HG02970 (cell line): ENCODE measurements around the gene FBXL16.
A peak's percentile ranks its signal among the peaks of the same experiment; 100 is the strongest.
"Not testable (repeated sequence)": the region's sequence is repeated elsewhere in the genome, so short reads cannot be mapped to it uniquely, and the experiment has no call there.

Source experiments
- ATAC-seq: cut with Tn5 transposase; IDR thresholded peaks from one replicate; pipeline ENCODE4 v1.9.1; 2021; ENCODE audit warnings: mild to moderate bottlenecking, moderate library complexity, moderate number of reproducible peaks; ENCODE audit not compliant: unreplicated experiment, low FRiP score

Gene FBXL16

DNA sequence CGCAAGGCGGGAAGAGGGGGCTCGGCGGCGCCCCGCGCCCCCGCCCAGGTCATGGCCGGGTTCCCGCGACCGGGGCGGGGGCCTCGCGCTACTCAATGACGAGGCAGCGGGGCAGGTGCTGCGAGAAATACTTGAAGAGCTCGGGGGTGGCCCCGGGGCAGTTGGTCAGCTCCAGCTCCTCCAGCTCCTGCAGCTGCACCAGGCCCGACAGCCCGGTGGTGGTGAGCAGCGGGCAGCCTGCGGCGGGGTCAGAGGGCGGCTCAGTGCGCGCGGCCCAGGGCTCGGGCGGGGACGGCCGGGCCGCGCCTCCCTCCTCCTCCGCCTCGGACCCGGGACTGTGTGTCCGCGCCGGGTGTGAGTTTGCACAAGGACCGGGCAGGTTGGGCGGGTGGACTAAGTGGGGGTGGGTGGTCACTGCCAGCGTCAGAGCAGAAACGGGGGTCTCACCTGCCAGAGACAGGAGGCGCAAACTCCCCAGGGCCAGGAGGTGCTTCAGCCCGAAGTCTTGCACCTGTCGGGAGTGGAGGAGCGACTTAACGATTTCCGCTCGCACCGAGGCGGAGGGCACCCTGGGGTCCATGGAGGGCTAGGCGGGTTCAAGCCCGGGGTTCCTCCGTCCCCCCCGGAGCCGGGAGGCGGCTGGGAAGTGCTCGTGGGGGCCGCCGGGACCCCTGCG, 11.3 kb downstream of the FBXL16 start:
- ATAC-seq: no peak

DNA sequence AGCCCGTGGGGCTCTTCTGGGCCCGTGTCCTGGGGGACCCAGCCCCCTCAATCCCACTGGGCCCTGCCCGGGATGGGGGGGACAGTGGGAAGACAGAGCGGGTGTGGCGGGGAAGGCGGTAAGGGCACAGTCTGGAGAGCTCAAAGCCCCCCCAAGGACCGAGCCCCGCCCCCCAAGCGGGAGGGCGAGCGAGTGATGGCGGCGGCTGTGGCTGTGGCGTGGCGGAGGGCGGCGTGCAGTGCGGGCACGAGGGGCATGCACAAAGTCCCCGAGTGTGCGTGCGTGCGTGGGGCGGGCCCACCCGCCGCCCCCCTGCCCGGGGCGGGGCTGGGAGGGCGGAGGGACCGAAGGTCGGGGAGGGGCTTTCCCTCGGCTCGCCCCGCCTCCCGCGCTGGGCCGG, 11.8 kb downstream of the FBXL16 start:
- no peak for ATAC-seq

DNA sequence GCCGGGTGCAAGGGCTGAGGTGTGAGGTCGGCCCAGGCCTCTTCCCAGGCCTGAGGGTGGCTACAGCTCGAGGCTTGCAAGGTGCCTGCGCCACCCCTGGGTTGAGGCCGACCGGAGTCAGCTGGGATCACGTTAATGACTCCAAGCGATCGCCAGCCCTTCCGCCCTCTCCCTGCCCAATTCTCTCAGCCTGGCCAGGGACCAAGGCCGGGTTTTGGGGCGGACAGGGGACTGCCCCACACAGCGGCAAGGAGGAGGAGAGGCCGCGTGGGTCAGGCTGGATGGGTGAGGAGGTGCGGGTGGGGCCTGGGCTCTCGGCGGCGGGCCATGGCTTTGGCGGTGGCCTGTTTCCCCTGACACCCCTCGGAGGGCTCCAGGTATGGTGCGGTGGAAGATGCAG, 12.2 kb downstream of the FBXL16 start:
- ATAC-seq: no peak

DNA sequence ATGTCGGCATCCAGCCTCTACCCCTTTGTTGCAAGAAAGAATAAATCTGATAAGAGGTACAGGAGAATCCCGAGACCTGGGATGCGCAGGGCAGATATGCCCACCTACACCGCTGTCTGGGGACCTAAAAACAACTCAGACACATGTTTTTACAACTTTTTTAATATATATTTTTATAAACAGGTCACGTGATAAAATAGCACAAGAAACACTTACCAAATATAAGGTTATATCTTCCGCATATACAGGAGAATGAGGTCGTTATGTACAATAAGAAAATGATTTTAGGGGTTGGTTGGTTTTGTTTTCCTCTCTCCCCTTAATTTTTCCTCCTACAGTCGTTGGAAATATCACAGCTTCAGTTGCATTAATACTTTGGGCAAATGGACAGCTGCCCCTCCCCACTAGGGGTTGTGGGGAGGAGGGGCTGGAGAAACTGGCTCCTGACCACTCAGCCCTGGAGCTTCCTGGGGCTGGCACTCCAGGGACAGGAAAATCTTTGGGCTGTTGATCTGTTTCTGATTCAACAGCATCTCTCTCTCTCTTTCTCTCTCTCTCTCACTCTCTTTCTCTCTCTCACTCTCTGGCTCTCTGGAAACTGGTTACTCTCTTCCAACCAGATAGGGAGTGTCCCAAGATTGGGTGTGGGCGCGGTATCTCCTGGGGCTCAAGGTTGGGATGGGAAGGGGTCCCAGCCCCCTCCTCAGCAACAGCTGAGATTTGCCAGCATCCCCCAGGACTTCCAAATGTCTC, 13.1 kb downstream of the FBXL16 start:
- ATAC-seq: no peak

DNA sequence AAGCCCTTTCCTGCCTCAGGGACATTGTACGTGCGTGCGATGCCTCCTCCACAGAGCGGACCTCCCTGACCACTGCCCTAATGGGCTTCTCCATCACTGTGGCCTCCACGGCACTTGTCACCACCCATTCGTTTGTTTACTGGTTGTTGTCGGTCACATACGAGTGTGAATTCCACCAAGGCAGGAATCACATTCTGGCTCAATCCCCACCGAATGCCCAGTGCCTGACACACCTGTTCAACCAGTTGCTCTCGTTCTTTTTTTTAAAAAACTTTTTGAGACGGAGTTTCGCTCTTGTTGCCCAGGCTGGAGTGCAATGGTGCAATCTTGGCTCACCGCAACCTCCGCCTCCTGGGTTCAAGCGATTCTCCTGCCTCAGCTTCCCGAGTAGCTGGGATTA, 14.4 kb downstream of the FBXL16 start:
- not testable (repeated sequence) for ATAC-seq

DNA sequence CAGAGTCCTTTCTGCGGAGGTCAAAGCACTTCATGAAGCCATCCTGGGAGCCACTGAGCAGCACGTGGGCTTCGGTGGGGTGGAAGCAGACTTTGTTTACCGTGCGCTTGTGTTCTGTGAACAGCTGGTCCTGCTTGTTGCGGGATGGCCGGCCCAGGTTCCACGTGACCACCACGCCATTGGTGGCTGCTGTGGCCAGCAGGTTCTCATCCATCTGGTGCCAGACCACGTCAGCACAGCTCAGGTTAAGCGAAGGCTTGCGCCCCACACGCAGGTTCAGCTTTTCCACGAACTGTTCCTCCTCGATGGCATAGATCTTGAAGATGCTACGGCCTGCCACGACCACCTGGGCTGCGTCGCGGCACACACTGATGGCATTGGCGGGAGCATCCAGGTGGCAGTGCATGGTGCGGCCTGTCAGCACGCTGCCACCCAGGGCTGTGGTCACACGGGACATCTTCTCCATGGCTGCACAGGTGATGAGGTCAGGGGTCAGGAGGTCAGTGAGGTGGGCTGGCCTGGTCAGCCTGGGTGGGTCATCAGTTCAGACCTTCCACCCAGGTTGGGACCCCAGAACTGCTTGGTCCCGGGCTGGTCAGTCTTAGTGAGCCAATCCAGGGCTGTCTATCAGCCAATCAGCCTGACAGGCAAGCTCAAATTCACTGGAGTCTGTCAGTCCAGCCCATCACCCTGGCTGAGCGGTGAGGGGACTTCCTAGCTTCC, 16.3 kb downstream of the FBXL16 start:
- ATAC-seq: no peak

DNA sequence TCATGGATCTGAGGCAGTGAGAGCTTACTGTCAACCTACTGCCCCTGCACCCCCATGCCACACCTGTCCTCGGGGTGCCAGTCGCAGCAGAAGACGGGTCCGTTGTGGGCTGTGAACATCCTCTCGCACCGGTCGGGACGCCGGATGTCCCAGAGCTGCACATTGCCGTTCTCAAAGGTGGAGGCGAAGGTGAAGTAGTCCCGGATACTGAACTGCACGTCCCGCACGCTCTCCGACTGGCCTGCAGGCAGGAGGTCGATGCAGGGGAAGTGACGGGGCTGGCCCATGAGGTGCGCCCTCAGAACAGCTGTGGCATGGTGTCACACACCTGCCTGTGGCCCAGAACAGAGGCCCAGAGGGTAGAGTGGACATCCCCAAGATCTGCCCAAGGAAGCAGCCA, 18.1 kb downstream of the FBXL16 start:
- no peak for ATAC-seq

DNA sequence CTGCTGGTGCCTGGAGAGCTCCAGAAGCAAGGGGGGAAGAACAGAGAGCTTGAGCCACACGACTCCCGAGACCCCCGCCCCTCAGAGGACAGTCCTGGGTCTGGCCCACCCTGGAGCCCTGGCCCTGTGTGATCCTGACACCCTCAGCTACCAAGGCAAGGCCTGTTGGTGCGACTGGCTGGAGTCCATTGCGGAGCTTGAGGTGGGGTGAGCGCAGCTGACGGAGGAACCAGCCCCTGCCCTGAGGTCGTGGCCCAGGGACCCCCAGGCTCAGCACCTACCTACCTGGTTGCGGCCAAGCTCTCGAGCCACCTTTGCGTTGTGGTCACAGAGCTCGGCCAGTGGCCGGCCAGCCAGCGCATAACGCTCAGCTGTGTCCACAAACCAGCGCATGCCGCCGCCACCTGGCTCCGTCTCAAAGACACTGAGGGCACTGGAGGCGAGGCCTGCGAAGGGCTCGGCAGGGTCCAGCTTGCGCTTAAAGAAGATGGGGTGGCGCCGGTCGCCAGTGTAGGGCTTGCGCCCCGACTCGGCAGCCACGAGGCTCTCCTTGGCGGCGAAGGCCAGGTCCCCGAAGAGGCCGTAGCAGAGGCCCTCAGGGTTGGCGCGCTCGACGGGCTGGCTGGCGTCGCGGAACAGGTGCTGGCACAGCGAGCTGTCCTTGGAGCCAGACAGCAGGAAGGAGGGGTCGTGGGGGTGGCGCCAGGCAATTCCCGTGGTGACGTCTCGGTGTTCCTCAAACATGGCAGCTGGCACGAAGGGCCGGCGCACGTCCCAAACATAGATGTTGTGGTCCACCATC, 18.9 kb downstream of the FBXL16 start:
- no peak for ATAC-seq

DNA sequence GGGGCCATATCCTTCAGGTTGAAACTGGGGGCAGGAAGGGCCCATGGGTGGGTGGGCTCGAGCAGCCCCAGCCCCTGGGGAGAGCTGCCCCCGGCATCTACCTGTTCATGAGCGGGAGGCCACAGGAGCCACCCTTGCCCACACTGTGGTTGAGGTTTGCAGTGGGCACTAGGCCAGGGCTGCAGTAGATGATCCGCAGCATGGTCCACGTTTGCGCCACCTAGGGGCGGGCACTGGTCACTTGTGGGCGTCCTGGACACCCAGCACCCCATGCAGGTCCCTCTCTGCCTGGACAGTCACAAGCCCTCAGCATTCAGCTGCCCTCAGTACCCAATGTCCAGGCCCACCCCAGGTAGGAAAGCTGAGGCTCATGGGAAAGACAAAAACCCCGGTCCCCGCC, 19.6 kb downstream of the FBXL16 start:
- ATAC-seq: no peak

DNA sequence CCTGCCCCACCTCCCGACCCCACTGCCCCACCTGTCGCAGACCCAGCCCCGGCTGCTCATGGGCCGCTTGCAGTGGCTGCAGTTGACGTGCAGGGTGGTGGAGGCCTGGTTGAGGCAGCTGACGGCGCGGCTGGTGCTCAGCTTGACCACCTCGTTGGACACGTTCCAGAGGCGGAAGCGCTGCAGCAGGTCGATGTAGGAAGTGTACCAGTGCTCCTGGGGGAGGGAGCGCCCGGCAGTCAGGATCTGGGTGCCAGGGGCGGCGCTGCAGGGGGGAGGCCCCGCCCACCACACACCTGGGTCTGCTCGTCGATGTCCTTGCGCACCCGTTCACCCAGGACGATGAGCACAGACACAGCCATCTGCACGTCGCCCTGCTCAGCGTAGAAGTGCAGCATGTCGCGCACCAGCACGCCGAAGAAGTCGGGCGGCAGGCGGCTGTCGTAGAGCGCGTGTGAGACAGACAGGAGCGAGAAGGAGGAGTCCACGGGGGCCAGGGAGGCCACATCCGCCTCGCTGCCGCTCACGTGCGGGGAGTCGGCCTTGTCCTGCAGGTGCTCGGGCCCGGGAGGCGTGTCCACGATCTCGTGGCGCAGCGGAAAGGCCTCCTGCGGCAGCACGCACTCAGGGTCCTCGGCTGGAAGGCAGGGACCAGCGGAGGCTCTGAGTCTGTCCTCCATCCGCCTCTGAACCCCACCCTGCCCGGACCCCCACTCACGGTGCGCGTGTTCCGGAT, 20.5 kb downstream of the FBXL16 start:
- no peak for ATAC-seq

DNA sequence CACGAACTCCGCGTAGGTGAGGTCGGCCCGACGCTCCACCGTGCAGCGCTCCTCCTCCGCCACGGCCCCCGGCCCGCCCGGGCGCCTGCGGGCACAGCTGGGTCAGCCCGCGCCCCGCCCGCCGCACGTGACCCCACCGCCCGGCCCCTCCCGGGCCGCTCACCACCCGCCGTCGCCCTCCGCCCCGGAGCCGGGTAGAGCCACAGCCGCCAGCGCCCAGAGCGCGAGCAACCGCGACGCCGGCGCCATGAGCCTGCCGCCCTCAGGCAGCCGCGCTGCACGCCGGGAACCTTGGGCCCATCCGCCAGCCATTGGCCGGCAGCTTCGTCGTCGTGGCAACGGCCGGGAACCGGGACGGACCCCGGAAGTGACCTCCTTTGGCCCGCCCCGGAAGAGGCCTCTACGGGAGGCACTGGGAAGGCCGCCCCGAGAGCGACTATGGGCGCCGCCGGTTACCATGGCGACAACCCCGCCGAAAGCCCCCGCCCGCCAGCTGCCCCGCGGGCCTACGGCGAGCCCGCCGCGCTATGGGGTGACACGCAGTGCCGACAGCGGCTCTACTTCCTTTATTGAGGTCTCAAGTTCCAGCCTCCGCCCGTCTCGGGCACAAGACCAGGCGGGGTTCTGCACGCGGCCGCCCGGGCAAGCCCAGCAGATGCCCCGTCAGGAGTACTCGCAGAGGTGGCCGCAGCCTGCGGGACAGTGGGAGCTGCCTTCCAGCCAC, 21.4 kb downstream of the FBXL16 start, which contains the start of gene JMJD8:
JMJD8 (minus strand) TSS at position 264 of the 724 bp plus-strand sequence; CDS start at position 249, 15 bp downstream.
- ATAC-seq: peak; percentile 67

DNA sequence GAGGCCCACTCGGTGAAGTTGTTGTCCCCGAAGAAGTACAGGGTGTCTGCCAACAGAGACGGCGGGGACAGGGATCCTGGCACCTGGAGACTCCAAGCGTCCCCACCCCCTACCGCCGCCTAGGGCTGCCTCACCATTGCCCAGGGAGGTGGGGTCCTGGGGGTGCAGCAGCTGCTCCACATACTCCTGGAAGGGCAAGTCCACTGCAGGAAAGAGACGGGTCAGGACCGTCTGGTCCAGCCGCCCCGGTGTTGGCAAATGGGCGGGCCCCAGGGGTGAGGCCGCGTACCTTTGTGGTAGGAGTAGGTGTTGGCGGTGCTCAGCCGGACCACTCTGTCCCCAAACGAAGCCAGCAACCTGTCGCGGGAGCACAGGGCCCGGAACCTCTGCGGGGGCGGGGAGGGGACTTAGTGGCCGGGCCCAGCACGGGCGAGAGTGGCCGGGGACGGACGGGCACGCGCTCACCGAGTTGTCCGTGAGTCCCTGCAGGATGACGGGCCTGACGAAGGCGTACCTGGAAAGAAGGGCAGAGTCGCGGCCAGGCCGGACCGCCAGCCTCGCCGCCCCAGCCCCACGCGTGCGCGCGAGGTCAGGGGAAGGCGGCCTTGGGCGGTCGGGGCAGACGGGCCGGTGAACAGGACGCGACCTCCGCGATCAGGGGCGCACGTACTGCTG, 22.1 kb downstream of the FBXL16 start:
- ATAC-seq: no peak

DNA sequence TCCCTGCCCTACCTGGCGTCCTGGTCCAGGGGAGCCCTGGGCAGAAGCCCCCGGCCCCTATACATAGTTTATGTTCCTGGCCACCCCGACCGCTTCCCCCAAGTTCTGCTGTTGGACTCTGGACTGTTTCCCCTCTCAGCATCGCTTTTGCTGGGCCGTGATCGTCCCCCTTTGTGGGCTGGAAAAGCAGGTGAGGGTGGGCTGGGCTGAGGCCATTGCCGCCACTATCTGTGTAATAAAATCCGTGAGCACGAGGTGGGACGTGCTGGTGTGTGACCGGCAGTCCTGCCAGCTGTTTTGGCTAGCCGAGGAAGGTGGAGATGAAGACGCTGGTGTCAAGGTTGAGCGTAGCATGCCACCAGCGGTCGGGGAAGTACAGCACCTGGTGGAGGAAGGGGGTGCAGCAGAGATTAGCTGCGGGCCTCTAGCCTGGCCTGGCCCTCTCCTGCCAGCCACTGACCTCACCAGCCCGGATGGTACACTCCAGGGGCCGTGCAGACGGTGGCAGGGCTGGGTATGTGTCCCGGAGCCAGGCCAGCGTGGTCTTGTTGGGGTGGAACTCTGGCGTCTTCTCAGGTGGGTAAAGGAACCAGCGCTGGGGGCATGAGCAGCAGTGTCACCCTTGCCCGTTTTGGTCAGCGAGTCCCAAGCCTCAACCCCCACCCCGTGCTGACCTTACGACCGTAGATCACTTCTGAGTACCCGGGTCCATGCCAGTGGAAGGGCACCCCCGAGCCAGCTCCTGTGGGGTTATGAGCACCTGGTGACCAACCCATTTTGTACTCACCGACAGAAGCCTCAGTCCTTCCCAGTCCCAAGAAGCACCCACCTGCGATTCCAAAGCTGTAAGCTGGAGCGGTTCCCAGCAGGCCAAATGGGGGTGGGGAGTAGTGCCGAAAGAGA, 22.9 kb downstream of the FBXL16 start:
- no peak for ATAC-seq

DNA sequence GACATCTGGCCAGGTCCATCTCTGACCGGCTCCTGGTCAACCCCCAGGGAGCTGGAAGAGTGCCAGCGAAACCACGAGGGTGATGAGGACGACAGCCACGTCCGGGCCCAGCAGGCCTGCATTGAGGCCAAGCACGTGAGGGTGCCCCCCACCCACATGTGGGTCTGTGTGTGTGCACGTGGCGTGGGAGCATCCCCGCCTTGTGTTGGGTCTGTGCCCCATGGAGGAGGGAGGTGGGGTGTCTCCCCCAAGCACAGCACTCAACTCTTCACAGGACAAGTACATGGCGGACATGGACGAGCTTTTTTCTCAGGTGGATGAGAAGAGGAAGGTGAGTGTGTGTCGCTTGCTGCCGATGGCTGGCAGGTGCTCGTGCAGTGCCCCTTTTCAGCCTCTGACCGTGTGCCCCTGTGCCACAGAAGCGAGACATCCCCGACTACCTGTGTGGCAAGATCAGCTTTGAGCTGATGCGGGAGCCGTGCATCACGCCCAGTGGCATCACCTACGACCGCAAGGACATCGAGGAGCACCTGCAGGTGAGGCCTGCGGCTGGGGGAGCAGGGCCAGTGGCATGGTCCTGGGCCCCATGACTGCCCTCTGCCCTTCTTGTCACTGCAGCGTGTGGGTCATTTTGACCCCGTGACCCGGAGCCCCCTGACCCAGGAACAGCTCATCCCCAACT, 23.7 kb downstream of the FBXL16 start:
- ATAC-seq: no peak

DNA sequence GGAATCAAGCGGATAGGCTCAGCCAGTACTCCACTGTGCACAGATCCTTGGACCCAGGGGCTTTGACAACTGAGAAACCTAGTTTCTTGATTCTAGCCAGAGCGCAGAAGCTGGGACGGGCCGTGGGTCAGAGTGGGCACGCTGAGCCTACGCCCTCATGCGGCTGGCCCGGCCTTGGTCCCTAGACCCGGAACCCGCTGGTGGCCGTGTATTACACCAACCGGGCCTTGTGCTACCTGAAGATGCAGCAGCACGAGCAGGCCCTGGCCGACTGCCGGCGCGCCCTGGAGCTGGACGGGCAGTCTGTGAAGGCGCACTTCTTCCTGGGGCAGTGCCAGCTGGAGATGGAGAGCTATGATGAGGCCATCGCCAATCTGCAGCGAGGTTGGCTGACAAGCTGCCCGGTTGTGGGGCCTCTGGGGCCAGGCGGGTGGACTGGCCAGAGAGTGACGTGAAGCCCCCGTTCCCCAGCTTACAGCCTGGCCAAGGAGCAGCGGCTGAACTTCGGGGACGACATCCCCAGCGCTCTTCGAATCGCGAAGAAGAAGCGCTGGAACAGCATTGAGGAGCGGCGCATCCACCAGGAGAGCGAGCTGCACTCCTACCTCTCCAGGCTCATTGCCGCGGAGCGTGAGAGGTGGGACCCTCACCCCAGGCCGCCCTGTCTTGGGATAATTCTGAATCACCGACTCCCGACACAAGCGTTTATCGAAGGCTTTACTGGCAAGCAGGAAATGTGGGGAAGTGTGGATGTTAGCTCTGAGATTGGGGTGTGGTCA, 24.4 kb downstream of the FBXL16 start:
- no peak for ATAC-seq

DNA sequence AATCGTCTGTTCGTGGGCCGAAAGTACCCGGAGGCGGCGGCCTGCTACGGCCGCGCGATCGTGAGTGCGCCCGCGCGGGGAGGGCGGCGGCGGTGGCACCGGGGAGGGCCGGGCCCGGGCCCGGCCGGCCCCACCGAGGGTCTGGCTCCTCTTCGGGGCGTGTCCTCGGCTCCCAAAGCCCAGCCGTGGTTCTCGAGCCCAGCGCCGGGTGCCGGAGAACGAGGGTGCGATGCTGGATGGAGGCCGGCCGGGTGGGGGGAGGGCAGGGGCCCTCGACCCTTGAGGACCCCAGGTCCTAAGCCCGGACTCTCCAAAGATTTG, 25.0 kb downstream of the FBXL16 start:
- no peak for ATAC-seq
